HG03064 (cell line): ENCODE measurements around the gene DRAXIN.

Experiments
- ATAC-seq: cut with Tn5 transposase; IDR thresholded peaks from one replicate; pipeline ENCODE4 v1.9.1; 2021; ENCODE audit warnings: low read depth; ENCODE audit not compliant: unreplicated experiment

DRAXIN gene

GRCh38 chr1:11706292-11706691 lies 14.8 kb downstream of the DRAXIN start:
- no peak for ATAC-seq

DNA sequence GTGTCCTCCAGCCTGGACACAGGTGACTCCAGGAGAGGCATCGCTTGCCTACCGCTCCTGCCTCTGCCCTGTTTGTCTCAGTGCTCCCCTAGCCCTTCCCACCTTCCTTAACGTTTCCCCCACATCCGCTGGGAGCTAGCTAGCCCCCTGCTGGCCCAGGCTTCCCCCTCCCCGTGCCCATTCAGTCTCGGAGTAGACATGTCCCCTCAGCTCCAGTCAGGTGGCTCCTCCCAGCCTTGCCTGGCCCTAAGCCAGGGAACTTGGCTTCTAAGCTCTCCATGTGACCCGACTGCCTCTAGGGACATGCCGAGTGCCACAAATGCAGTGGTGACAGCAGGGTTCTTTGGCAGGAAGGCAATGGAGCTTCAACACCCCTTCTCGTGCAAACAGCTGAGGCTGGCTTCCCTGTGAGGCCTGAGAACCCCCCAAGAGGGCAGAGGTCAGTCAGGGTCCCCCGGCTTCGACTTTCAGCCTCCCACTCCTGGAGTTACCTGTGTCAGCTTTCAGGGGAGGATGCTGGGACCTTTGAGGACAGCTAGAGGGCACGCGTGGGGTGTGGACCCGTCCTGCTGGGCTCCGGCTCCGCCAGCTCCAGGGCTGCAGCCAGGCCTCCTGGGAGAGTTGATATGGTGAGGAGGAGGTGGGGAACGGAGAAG lies 16.2 kb downstream of the DRAXIN start:
- ATAC-seq, result no peak

- no peak for ATAC-seq
Observed at GRCh38 chr1:11708554-11709350, 17.2 kb downstream of the DRAXIN start.

DNA sequence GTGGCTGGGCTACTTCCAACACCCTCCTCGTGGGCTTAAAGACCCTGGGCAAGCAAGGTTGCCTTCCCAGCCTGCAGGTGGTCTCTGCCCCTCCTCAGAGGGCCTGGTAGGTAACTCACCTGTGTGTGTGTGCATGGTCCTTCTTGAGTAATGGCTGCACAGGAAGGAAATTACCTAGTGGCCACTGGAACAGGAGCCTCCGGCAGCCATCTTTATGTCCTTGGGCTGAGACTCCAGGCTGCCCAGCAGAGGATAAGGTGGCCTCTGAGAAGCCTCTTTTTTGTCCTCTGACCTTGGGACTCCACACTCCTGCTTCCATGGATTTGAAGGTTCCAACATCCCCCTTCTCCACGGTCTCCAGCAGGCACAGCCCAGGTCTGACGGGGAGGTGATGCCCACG lies 20.0 kb downstream of the DRAXIN start:
- no peak for ATAC-seq

DNA sequence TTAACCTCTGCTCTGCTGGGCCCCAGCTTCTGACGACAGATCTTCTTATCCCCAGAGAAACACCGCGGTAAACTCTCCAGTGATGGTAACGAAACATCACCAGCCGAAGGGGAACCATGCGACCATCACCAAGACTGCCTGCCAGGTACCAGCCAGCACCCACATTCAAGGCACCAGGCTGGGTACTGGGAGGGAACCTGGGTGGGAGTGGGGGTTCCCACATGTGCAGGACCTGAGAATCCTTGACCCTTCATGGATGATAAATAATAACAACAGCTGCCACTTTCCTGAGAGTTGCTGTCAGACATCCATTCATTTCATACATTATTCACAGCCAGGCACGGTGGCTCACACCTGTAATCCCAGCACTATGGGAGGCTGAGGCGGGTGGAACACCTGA lies 20.8 kb downstream of the DRAXIN start:
- ATAC-seq, result no peak

- ATAC-seq, result no peak
Observed at GRCh38 chr1:11713095-11713494, 21.6 kb downstream of the DRAXIN start.

DNA sequence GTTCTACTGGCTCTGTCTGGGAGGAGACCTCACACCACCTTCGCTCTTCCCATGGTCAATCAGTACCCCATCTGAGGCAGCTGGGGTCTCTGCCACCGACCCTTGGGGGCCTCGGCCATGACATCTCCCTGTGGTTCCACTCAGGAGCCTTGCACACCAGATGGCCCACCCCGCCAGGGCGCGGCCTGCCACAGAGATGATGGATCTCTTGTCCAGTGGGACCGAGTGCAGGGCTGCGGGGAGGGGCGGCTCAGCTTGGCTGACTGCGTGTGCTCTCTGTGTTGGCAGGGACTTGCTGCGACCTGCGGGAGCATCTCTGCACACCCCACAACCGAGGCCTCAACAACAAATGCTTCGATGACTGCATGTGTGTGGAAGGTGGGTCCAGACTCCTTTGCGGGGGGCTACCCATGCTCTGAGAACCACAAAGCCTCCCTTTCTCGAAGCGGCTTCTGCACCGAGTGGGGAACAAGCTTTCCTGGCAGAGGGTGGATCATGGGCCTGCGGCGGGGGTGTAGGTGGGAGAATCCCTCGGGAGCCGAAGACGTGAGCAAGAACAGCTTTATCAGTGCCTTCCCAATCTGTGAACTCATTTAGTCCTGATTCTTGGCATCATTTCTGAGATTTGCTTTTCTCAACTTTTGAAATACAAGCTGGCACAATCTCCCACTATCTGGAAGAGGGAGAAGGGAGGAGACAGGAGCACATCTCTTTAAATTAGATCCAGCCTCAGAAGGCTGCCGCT lies 23.5 kb downstream of the DRAXIN start:
- no peak for ATAC-seq

- no peak for ATAC-seq
Observed at GRCh38 chr1:11719313-11720032, 28.0 kb downstream of the DRAXIN start.

- no peak for ATAC-seq
Observed at GRCh38 chr1:11720033-11720376, 28.5 kb downstream of the DRAXIN start.

DNA sequence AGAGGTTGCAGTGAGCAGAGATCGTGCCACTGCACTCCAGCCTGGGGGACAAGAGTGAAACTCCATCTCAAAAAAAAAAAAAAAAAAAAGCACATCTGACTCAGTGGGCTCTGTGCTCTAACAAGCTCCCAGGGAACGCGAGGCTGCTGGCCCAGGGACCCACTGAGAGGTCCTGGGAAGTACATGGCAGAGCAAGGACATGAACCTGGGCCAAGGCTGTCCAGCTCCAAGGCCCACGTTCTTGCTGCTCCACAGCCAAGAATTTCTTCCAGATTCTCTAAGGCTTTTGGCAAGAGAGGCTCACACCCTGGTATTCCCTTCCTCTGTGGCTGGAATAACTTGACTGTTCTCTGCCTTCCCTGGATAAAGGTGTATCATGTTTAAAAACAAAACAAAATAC lies 29.0 kb downstream of the DRAXIN start:
- ATAC-seq, result no peak

DNA sequence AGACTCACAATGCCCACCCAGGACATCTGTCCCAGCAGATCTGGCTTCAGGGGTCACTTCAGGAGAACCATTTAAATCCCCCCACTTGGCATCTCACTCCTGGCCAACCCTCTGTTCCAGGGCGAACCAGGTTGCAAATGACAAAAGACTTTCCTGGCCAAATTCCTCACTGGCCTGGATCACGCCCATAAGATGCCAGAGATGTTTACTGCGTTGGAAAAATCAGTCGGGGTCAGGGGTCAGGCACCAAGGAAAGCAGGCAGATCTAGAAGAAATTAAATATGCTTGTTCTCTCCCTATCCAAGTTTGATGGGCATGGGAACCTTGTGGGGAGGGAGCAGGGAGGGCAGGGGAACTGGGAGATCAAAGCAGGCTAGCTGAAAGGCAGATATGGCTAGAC lies 29.8 kb downstream of the DRAXIN start:
- no peak for ATAC-seq

DNA sequence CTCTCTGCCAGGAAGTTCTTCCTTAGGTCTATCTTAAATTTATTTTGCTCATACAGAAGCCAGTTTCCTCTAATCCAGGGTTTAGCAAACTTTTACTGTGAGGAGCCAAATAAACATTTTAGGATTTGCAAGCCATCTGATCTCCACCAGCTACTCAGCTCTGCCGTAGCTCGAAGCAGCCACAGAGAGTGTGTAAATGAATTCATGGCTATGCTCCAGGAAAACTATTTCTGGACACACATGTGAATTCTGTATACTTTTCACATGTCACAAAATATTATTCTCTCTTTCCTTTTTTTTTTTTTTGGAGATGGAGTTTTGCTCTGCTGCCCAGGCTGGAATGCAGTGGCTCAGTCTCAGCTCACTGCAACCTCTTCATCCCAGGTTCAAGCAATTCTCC lies 31.0 kb downstream of the DRAXIN start:
- no peak for ATAC-seq

- ATAC-seq, result no peak
Observed at GRCh38 chr1:11725616-11726015, 34.1 kb downstream of the DRAXIN start.

- no peak for ATAC-seq
Observed at GRCh38 chr1:11727119-11727518, 35.6 kb downstream of the DRAXIN start.

GRCh38 chr1:11728126-11728806 lies 36.8 kb downstream of the DRAXIN start:
- ATAC-seq, result no peak

GRCh38 chr1:11729155-11729497 lies 37.6 kb downstream of the DRAXIN start:
- ATAC-seq, result no peak

DNA sequence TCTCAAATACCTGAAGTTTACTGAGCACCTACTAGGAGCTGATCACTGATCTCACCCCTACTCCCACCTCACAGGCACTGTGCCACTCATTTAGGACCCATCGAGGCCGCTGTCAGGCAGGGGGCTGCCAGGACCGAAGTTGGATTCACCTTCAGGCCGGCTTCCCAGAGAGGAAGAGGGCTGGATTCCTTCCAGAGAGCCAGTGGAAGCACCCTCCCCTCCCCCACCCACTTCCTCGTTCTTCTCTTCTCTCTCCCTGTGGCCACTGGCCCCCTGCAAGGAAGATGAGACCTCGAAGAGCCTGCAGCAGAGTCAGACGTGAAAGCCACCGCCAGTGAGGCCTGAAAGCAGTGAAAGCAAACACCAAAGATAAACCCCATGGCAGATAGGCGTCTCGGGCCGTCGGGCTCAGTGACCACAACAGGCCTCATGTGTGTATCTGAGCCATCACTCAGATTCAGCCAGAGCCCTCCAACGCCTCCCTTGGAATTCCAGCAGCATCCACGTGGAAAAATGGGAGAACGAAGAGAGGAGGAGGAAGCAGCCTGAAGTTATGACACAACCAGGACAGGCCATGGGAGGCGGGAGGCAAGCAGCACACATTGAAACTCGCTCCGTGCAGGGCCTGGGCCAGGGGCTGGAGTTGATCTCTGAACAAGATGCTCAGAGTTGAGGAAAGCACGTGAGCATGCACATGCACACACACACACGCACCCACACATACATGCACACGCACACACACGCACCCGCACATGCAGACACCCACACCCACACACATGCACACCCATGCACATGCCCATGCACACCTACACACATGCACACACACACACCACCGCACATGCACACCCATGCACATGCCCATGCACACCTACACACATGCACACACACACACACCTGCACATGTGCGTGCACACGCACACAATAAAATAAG lies 38.3 kb downstream of the DRAXIN start:
- no peak for ATAC-seq

GRCh38 chr1:11730429-11730891 lies 39.0 kb downstream of the DRAXIN start:
- ATAC-seq, result no peak

GRCh38 chr1:11731691-11732283 lies 40.3 kb downstream of the DRAXIN start:
- no peak for ATAC-seq
